A549 (cell line): Measurements from ENCODE around the gene CARMIL1. TPM values are rescaled to one million over a fixed set of nuclear protein-coding genes. Genes with fewer than 3 reads are reported as not detected.

Experiments used
- ATAC-seq, 2 experiments: fragments of 200-7000 bp in 1 of 2; fragments of >200 bp in 1 of 2; cut with Nextera tagmentation in 1 of 2; cut with Tn5 transposase in 1 of 2; 3 replicates each; pipeline versions ENCODE4 v1.8.0 to v1.9.1; 2018 to 2020; ENCODE audit warnings: mild to moderate bottlenecking in 1 of 2, moderate library complexity in 1 of 2
- CTCF ChIA-PET: fragments of 300-600 bp; sonication (Branson Sonifier 250); formaldehyde crosslinking; extraction: SDS; loops from one replicate; lab custom pipeline; 2021; ENCODE audit warnings: antibody characterized with exemption, inconsistent platforms; lab: Yijun Ruan, JAX
- POLR2A ChIA-PET: fragments of 350-600 bp; formaldehyde crosslinking; extraction: SDS; loops from one replicate; lab custom pipeline; 2021; ENCODE audit warnings: antibody characterized with exemption, inconsistent platforms; lab: Yijun Ruan, JAX
- DNase-seq, 2 experiments: peaks; one replicate each; pipeline versions ENCODE4 v3.0.0 to v3.0.0-alpha.2; 2011 to 2016; ENCODE audit warnings: low read depth in 1 of 2, low spot score in 1 of 2
- FAIRE-seq: peaks from 2 replicates; lab custom pipeline; 2011; peaks lifted over from hg19 to GRCh38; lab: Jason Lieb, UNC
- H3K27ac ChIP-seq, 2 experiments: fragments of >200 bp; sonication (Bioruptor Twin); formaldehyde crosslinking; 3 replicates each; pipeline ENCODE4 v1.5.1; 2016 to 2017
- H3K4me1 ChIP-seq: fragments of >200 bp; sonication (Bioruptor Twin); formaldehyde crosslinking; 3 replicates; pipeline ENCODE4 v1.6.1; 2016
- H3K4me2 ChIP-seq: fragments of >200 bp; sonication (Bioruptor Twin); formaldehyde crosslinking; 3 replicates; pipeline ENCODE4 v1.6.1; 2016
- H3K4me3 ChIP-seq: fragments of >200 bp; sonication (Bioruptor Twin); formaldehyde crosslinking; 3 replicates; pipeline ENCODE4 v1.5.1; 2016
- H3K9me3 ChIP-seq: fragments of >200 bp; sonication (Bioruptor Twin); formaldehyde crosslinking; 3 replicates; pipeline ENCODE4 v1.6.1; 2016
- BHLHE40 ChIP-seq: IDR thresholded peaks from 2 replicates; pipeline ENCODE4 v1.6.1; 2012; ENCODE audit warnings: low read depth, low read length, inconsistent platforms
- CEBPB ChIP-seq, 2 experiments: fragments of >200 bp in 1 of 2; sonication (Bioruptor Twin) in 1 of 2; formaldehyde crosslinking in 1 of 2; IDR thresholded peaks; 2 replicates each; pipeline ENCODE4 v1.6.1; 2012 to 2016
- CHD2 ChIP-seq: fragments of 150-350 bp; IDR thresholded peaks from 2 replicates; pipeline ENCODE4 v1.6.1; 2014; ENCODE audit warnings: low read length; ENCODE audit not compliant: partially characterized antibody
- CHD4 ChIP-seq: fragments of 200-600 bp; sonication (generic); IDR thresholded peaks from 2 replicates; pipeline ENCODE4 v1.6.1; 2016; ENCODE audit warnings: antibody characterized with exemption, mild to moderate bottlenecking, borderline replicate concordance
- EHF ChIP-seq: fragments of 250-450 bp; sonication (Bioruptor Pico); IDR thresholded peaks from 2 replicates; pipeline ENCODE4 v1.5.0; 2020; ENCODE audit warnings: mild to moderate bottlenecking
- EHMT2 ChIP-seq: fragments of 200-600 bp; sonication (generic); IDR thresholded peaks from 2 replicates; pipeline ENCODE4 v1.6.1; 2016; ENCODE audit warnings: antibody characterized with exemption, low read depth, mild to moderate bottlenecking, moderate library complexity
- ESRRA ChIP-seq: fragments of 150-350 bp; IDR thresholded peaks from 2 replicates; pipeline ENCODE4 v1.6.1; 2014; ENCODE audit warnings: mild to moderate bottlenecking, low read length, borderline replicate concordance
- FOSL2 ChIP-seq, 2 experiments: fragments of 450-650 bp in 1 of 2; fragments of >200 bp in 1 of 2; sonication (Bioruptor Twin) in 1 of 2; formaldehyde crosslinking; IDR thresholded peaks; 2 replicates each; pipeline versions ENCODE4 v1.5.0 to v1.6.1; 2016 to 2020; ENCODE audit warnings: mild to moderate bottlenecking in 1 of 2, moderate library complexity in 1 of 2
- GATA3 ChIP-seq: IDR thresholded peaks from 2 replicates; pipeline ENCODE4 v1.6.1; 2012; ENCODE audit warnings: borderline replicate concordance
- HDAC2 ChIP-seq: fragments of 200-600 bp; sonication (generic); IDR thresholded peaks from 2 replicates; pipeline ENCODE4 v1.6.1; 2016
- HEYL ChIP-seq: fragments of 250-450 bp; sonication (Bioruptor Pico); IDR thresholded peaks from 2 replicates; pipeline ENCODE4 v1.8.0; 2021; ENCODE audit warnings: mild to moderate bottlenecking, moderate library complexity
- NR3C1 ChIP-seq: fragments of >200 bp; sonication (Bioruptor Twin); formaldehyde crosslinking; IDR thresholded peaks from 3 replicates; pipeline ENCODE4 v1.6.1; 2017
- PHF8 ChIP-seq: fragments of 200-600 bp; sonication (generic); IDR thresholded peaks from 2 replicates; pipeline ENCODE4 v1.6.1; 2016; ENCODE audit warnings: low read depth, mild to moderate bottlenecking, antibody characterized with exemption, moderate library complexity, borderline replicate concordance
- RAD21 ChIP-seq, 2 experiments: fragments of >200 bp in 1 of 2; sonication (Bioruptor Twin) in 1 of 2; formaldehyde crosslinking in 1 of 2; IDR thresholded peaks in 1 of 2; conservative IDR thresholded peaks in 1 of 2; 2 replicates in 1 of 2; 3 replicates in 1 of 2; pipeline ENCODE4 v1.6.1; 2012 to 2018; ENCODE audit warnings: inconsistent platforms in 1 of 2
- RARB ChIP-seq: fragments of 250-450 bp; sonication (Bioruptor Pico); IDR thresholded peaks from 2 replicates; pipeline ENCODE4 v1.8.0; 2021; ENCODE audit warnings: mild to moderate bottlenecking, moderate library complexity
- RNF2 ChIP-seq: fragments of 200-600 bp; sonication (generic); IDR thresholded peaks from 2 replicates; pipeline ENCODE4 v1.6.1; 2016; ENCODE audit warnings: low read depth, mild to moderate bottlenecking, antibody characterized with exemption, moderate library complexity, borderline replicate concordance
- SMC3 ChIP-seq: fragments of >200 bp; sonication (Bioruptor Twin); formaldehyde crosslinking; IDR thresholded peaks from 3 replicates; pipeline ENCODE4 v1.6.1; 2018; ENCODE audit warnings: inconsistent platforms
- SREBF2 ChIP-seq: fragments of 450-650 bp; IDR thresholded peaks from 2 replicates; pipeline ENCODE4 v1.6.1; 2014; ENCODE audit warnings: mild to moderate bottlenecking, moderate library complexity
- ZC3H11A ChIP-seq: fragments of 450-650 bp; IDR thresholded peaks from 2 replicates; pipeline ENCODE4 v1.6.1; 2014; ENCODE audit warnings: antibody characterized with exemption, mild to moderate bottlenecking
- WGBS: methylation state at CpG from one replicate; pipeline ENCODE4 v1.1.6; 2017; ENCODE audit errors: missing lambda C conversion rate; 5-methylcytosine and 5-hydroxymethylcytosine counted together
- polyA plus RNA-seq, 4 experiments: library from polyadenylated mRNA; depleted of rRNA in 3 of 4; stranded (reverse); fragments of >200 nt; fragmentation: RNase III in 1 of 4; extraction: RNeasy Plus Mini Kit Qiagen cat#74134 plus additional on column Dnase treatment in 1 of 4; gene quantifications; 2 replicates in 3 of 4; 3 replicates in 1 of 4; pipeline ENCODE4 v1.2.3, GENCODE V29; 2011 to 2017
- TF ChIP-seq, protein P1 (sequence below): fragments of 150-350 bp; IDR thresholded peaks from 2 replicates; pipeline ENCODE4 v1.6.1; 2014; ENCODE audit warnings: low read depth, mild to moderate bottlenecking, low read length
- TF ChIP-seq, protein P2 (sequence below): fragments of >200 bp; sonication (Bioruptor Twin); formaldehyde crosslinking; IDR thresholded peaks from 3 replicates; pipeline ENCODE4 v1.6.1; 2016
- TF ChIP-seq, protein P3 (sequence below): fragments of 250-450 bp; sonication (Bioruptor Pico); IDR thresholded peaks from 2 replicates; pipeline ENCODE4 v1.5.0; 2021; ENCODE audit warnings: mild to moderate bottlenecking, moderate library complexity, borderline replicate concordance
- TF ChIP-seq, protein P4 (sequence below): IDR thresholded peaks from 2 replicates; pipeline ENCODE4 v1.6.1; 2012
- TF ChIP-seq, protein P5 (sequence below): fragments of >200 bp; sonication (Bioruptor Twin); formaldehyde crosslinking; IDR thresholded peaks from 2 replicates; pipeline ENCODE4 v1.6.1; 2016

The CARMIL1 gene
- polyA plus RNA-seq, 2 of the 4 experiments (the other 2 are of a cell fraction), result 11.5 to 11.8 TPM

DNA sequence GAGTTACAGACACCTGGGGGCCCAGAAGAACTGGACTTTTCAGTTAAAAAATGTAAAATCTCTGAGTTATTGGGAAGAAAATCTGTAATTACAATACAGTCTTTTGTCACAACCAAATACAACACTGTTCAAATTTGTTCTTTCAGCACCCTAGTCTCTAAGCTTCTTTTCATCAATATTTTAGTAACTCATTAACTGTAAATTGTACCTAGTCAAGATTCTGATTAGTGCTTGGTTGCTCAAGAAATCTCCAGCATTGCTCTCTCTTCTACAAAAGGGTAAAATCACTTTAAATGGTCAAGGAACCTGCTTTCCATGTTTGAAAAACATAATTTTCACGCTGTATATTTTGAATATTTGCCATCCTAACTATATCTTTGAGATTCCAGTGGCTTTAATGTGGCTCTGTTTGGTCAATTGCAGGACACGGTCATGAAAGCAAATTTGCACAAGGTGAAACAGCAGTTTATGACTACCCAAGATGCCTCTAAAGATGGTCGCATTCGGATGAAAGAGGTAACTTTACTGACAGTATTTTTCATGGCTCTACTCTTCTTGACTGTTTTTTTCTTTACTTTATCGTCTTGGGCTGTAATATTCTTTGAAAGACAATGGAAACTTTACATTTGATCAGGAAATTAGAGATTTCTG is 382.1 kb downstream of the CARMIL1 start (continued):
- TF ChIP-seq RARB (CRISPR knock-in tag) (no peak), SREBF2 (no peak)

DNA sequence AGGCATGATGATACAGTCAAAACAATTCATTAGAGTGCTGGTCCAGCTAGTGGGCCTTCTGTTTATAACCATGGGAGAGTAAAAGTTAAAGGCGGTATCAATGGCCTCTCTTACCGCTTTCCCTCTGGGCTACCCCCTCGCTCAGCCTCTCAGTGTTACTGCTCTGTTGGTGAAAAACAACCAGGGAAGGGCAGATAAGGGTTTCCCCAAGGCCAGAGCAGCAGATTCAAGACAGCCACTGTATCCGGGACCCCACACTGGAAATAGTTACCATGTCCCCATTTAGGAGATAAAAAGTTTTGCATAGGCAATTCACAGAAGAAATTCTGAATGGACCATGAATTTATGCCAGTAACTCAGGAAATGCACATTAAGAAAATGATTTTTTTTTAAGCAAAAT is 386.3 kb downstream of the CARMIL1 start:
- DNase-seq (no peak), ATAC-seq (no peak)
- H3K4me3 ChIP-seq, result no peak overlapping the region
- H3K4me1 ChIP-seq, result peaks cover 19% of the 10 kb centered on the region
- CTCF ChIA-PET, result no interaction called here
- 88% methylated on average over 4 of the region's 4 CpGs for WGBS
- TF ChIP-seq GATA3, result no peak
- TF ChIP-seq ZC3H11A, result no peak
- TF ChIP-seq, protein P1, sequence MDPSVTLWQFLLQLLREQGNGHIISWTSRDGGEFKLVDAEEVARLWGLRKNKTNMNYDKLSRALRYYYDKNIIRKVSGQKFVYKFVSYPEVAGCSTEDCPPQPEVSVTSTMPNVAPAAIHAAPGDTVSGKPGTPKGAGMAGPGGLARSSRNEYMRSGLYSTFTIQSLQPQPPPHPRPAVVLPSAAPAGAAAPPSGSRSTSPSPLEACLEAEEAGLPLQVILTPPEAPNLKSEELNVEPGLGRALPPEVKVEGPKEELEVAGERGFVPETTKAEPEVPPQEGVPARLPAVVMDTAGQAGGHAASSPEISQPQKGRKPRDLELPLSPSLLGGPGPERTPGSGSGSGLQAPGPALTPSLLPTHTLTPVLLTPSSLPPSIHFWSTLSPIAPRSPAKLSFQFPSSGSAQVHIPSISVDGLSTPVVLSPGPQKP, result no peak
- TF ChIP-seq EHF, result no peak
- no peak for TF ChIP-seq CHD2
- TF ChIP-seq, protein P2, sequence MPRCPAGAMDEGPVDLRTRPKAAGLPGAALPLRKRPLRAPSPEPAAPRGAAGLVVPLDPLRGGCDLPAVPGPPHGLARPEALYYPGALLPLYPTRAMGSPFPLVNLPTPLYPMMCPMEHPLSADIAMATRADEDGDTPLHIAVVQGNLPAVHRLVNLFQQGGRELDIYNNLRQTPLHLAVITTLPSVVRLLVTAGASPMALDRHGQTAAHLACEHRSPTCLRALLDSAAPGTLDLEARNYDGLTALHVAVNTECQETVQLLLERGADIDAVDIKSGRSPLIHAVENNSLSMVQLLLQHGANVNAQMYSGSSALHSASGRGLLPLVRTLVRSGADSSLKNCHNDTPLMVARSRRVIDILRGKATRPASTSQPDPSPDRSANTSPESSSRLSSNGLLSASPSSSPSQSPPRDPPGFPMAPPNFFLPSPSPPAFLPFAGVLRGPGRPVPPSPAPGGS, result no peak
- TF ChIP-seq CHD4, result no peak
- TF ChIP-seq SMC3, result no peak
- no peak for TF ChIP-seq FOSL2 (IDR thresholded peaks at IDR 0.05)
- TF ChIP-seq FOSL2 (CRISPR knock-in tag; IDR thresholded peaks at IDR 0.05), result no peak
- no peak for TF ChIP-seq CEBPB (IDR thresholded peaks at IDR 0.05)
- TF ChIP-seq, protein P3, sequence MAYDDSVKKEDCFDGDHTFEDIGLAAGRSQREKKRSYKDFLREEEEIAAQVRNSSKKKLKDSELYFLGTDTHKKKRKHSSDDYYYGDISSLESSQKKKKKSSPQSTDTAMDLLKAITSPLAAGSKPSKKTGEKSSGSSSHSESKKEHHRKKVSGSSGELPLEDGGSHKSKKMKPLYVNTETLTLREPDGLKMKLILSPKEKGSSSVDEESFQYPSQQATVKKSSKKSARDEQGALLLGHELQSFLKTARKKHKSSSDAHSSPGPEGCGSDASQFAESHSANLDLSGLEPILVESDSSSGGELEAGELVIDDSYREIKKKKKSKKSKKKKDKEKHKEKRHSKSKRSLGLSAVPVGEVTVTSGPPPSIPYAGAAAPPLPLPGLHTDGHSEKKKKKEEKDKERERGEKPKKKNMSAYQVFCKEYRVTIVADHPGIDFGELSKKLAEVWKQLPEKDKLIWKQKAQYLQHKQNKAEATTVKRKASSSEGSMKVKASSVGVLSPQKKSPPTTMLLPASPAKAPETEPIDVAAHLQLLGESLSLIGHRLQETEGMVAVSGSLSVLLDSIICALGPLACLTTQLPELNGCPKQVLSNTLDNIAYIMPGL (CRISPR knock-in tag), result no peak
- TF ChIP-seq NR3C1, result no peak
- TF ChIP-seq, protein P4, sequence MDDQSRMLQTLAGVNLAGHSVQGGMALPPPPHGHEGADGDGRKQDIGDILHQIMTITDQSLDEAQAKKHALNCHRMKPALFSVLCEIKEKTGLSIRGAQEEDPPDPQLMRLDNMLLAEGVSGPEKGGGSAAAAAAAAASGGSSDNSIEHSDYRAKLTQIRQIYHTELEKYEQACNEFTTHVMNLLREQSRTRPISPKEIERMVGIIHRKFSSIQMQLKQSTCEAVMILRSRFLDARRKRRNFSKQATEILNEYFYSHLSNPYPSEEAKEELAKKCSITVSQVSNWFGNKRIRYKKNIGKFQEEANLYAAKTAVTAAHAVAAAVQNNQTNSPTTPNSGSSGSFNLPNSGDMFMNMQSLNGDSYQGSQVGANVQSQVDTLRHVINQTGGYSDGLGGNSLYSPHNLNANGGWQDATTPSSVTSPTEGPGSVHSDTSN, result no peak
- TF ChIP-seq EHMT2, result no peak
- TF ChIP-seq RAD21 (conservative IDR thresholded peaks at IDR 0.05 in 1 of 2, IDR thresholded peaks at IDR 0.05 in 1 of 2), result no peak
- no peak for TF ChIP-seq HEYL (CRISPR knock-in tag)
- TF ChIP-seq, all 56 proteins: peak for 0
- H3K4me2 ChIP-seq, result no peak overlapping the region
- no peaks in the 10 kb centered on the region for H3K9me3 ChIP-seq
- POLR2A ChIA-PET, result no interaction called here
- FAIRE-seq, result no peak
- no peak overlapping the region for H3K27ac ChIP-seq

DNA sequence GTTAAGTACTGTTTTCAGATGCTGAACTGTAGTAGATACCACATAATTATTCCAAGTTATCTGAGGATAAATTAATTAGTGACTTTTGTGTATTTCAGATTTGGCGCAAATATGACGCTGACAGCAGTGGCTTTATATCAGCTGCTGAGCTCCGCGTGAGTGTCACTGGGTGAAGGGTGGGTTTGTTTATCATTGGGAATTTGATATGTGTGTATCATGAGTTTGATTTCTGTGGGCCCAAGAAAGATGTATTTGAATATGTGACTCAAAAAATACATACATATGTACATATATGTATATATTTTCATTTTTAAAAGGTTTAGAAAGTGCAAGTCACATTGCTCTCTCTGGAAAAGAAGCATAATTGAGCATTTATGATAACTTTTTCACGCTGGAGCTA is 390.2 kb downstream of the CARMIL1 start:
- 82% methylated on average over 5 of the region's 5 CpGs for WGBS
- no peak for DNase-seq
- FAIRE-seq, result no peak
- H3K4me2 ChIP-seq, result no peak overlapping the region
- ChIA-PET POLR2A (no interaction called here), CTCF (interaction anchor here (2.0 kb wide), 1 partner anchor 221 kb away, joined by 4 read pairs; no protein-coding TSS in a partner anchor)
- H3K4me1 ChIP-seq, result peaks cover 21% of the 10 kb centered on the region; the same call in 2 of the 3 replicates
- no peaks in the 10 kb centered on the region for H3K9me3 ChIP-seq
- no peak overlapping the region for H3K27ac ChIP-seq
- no peak for ATAC-seq
- H3K4me3 ChIP-seq, result no peak overlapping the region
- TF ChIP-seq CHD4, result no peak
- TF ChIP-seq RNF2, result no peak
- TF ChIP-seq, protein P2, result no peak
- TF ChIP-seq ESRRA, result no peak
- TF ChIP-seq HDAC2, result no peak
- TF ChIP-seq, protein P5, sequence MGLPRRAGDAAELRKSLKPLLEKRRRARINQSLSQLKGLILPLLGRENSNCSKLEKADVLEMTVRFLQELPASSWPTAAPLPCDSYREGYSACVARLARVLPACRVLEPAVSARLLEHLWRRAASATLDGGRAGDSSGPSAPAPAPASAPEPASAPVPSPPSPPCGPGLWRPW, result no peak
- no peak for TF ChIP-seq PHF8
- no peak for TF ChIP-seq HEYL (CRISPR knock-in tag)
- no peak for TF ChIP-seq BHLHE40
